ENCODE measurements around the gene MGAM2. TPM values are rescaled to one million over a fixed set of nuclear protein-coding genes. Genes with fewer than 3 reads are reported as not detected.
"Not testable (repeated sequence)": the region's sequence is repeated elsewhere in the genome, so short reads cannot be mapped to it uniquely, and the experiment has no call there.

MGAM2 gene
- total RNA-seq, 4 donors from 2014 or later, result 8.4 to 84.5 (median 46.8) TPM

DNA sequence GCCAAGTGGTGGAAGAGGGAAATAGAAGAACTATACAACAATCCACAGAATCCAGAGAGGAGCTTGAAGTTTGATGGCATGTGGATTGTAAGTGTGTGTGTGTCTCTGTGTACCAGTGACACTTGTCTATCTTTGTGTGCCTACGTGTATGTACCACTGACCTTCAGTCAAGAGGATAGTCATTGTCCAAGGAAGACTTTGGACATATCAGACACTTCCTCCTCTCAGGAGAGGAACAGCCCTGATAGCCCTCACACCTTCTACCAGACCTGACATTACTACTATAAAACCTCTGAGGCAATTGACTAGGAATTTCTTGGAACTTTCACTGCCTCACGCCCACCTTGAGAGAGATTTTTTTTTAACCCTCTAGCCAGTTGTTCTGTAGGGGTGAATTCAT, 19.6 kb upstream of the MGAM2 start:
- 33% methylated on average over 2 of the region's 2 CpGs; no CpG with 5 or more reads in 1 of the 2 donors for WGBS, 2 donors (ENCODE audit: low coverage in 1 of 2)
- Histone ChIP-seq H3K9me3 (no peaks in the 10 kb centered on the region), H3K36me3 (no peaks in the 10 kb centered on the region), H3K4me1 (no peaks in the 10 kb centered on the region), H3K27ac (no peak overlapping the region), H3K27me3 (no peaks in the 10 kb centered on the region), H3K4me3 (no peak overlapping the region)
- in situ Hi-C loops (cut with MboI; ENCODE audit: low pct_ligation_motif_present in 1 of 4, low pct_unique_long_range_greater_than_20kb in 1 of 4, low sequenced_read_pairs in 3 of 4) (no loop called here), intact Hi-C loops (cut with DNase I; ENCODE audit: low total_unique reads) (no loop called here)
- DNase-seq, result no peak
- TF ChIP-seq, protein P1, sequence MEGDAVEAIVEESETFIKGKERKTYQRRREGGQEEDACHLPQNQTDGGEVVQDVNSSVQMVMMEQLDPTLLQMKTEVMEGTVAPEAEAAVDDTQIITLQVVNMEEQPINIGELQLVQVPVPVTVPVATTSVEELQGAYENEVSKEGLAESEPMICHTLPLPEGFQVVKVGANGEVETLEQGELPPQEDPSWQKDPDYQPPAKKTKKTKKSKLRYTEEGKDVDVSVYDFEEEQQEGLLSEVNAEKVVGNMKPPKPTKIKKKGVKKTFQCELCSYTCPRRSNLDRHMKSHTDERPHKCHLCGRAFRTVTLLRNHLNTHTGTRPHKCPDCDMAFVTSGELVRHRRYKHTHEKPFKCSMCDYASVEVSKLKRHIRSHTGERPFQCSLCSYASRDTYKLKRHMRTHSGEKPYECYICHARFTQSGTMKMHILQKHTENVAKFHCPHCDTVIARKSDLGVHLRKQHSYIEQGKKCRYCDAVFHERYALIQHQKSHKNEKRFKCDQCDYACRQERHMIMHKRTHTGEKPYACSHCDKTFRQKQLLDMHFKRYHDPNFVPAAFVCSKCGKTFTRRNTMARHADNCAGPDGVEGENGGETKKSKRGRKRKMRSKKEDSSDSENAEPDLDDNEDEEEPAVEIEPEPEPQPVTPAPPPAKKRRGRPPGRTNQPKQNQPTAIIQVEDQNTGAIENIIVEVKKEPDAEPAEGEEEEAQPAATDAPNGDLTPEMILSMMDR (IDR thresholded peaks at IDR 0.05), result no peak
- TF ChIP-seq POLR2A (IDR thresholded peaks at IDR 0.05), result no peak
- no peak for TF ChIP-seq EP300 (IDR thresholded peaks at IDR 0.05; ENCODE audit: low read depth)
- TF ChIP-seq POLR2AphosphoS5 (IDR thresholded peaks at IDR 0.05), result no peak

DNA sequence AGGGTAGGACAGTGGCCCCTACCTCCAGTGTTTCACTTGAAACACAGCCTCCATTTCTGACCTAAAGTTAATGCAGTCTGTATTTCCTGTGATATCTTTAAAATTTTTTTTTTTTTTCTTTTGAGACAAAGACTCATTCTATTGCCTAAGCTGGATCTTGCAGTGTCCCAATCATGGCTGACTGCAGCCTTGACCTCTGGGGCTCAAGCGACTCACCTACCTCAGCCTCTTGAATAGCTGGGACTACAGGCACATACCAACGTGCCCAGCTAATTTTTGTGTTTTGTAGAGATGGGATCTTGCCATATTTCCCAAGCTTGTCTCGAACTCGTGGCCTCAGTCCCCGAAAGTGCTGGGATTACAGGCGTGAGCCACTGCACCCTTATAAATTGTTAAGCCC, 16.7 kb upstream of the MGAM2 start:
- H3K9me3 ChIP-seq, result no peaks in the 10 kb centered on the region
- in situ Hi-C loops (cut with MboI; ENCODE audit: low pct_ligation_motif_present in 1 of 4, low pct_unique_long_range_greater_than_20kb in 1 of 4, low sequenced_read_pairs in 3 of 4), result no loop called here
- no peak overlapping the region for H3K4me3 ChIP-seq
- H3K36me3 ChIP-seq, result no peaks in the 10 kb centered on the region
- TF ChIP-seq POLR2A (IDR thresholded peaks at IDR 0.05) (no peak), EP300 (IDR thresholded peaks at IDR 0.05; ENCODE audit: low read depth) (no peak), POLR2AphosphoS5 (IDR thresholded peaks at IDR 0.05) (no peak)
- TF ChIP-seq, protein P1 (IDR thresholded peaks at IDR 0.05), result no peak
- intact Hi-C loops (cut with DNase I; ENCODE audit: low total_unique reads), result no loop called here
- H3K27ac ChIP-seq, result no peak overlapping the region
- H3K4me1 ChIP-seq, result no peaks in the 10 kb centered on the region
- 77 to 88% methylated on average over 5 to 6 of the region's 6 CpGs for WGBS, 2 donors (ENCODE audit: low coverage in 1 of 2)
- DNase-seq, result no peak
- no peaks in the 10 kb centered on the region for H3K27me3 ChIP-seq

DNA sequence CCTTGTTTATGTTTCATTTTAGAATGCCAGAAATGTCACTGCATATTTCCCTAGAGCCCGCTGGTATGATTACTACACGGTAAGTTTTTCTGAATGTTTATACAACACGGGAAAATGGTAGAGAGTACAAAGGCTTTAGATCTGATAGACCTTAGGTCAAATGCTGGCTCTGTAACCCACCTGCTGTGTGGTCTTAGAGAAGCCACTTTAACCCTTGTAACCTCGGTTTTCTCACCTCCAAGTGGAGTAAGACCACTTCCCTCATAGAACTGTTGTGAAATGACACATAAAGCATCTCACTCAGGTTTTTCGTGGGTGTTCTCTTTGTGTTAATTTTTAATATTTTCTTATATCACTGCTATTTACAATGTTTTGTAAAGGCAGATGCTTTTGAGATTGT, 13.9 kb upstream of the MGAM2 start:
- intact Hi-C loops (cut with DNase I; ENCODE audit: low total_unique reads), result no loop called here
- Histone ChIP-seq H3K36me3 (no peaks in the 10 kb centered on the region), H3K9me3 (no peaks in the 10 kb centered on the region), H3K4me1 (no peaks in the 10 kb centered on the region), H3K27ac (no peak overlapping the region), H3K27me3 (no peaks in the 10 kb centered on the region), H3K4me3 (no peak overlapping the region)
- 68 to 73% methylated on average over 5 of the region's 5 CpGs for WGBS, 2 donors (ENCODE audit: low coverage in 1 of 2)
- in situ Hi-C loops (cut with MboI; ENCODE audit: low pct_ligation_motif_present in 1 of 4, low pct_unique_long_range_greater_than_20kb in 1 of 4, low sequenced_read_pairs in 3 of 4), result no loop called here
- no peak for TF ChIP-seq POLR2AphosphoS5 (IDR thresholded peaks at IDR 0.05)
- TF ChIP-seq, protein P1 (IDR thresholded peaks at IDR 0.05), result no peak
- no peak for DNase-seq

DNA sequence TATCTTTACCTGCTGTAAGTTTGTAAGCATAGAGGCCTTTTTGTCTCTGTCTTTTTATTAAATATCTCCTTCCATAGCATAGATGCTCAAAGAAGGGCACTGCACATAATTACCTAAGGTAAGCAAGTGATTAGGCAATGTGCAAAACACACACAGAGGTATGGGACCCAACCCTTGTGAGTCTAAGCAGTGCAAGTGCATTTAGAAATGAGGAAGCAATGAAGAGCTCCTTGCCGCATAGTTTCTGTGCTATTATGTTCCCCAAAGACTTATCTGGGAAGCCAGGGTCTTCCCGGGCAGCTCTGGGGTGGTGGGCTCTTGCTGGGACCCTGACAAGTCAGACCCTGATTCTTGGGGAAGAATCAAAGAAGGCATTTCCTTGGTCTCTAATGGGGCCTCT, 13.5 kb upstream of the MGAM2 start:
- intact Hi-C loops (cut with DNase I; ENCODE audit: low total_unique reads), result no loop called here
- no peaks in the 10 kb centered on the region for H3K27me3 ChIP-seq
- DNase-seq, result no peak
- no peaks in the 10 kb centered on the region for H3K4me1 ChIP-seq
- no peaks in the 10 kb centered on the region for H3K36me3 ChIP-seq
- no peak overlapping the region for H3K4me3 ChIP-seq
- WGBS, 2 donors (ENCODE audit: low coverage in 1 of 2), result 60 to 74% methylated on average over 1 of the region's 2 CpGs
- no peak for TF ChIP-seq EP300 (IDR thresholded peaks at IDR 0.05; ENCODE audit: low read depth)
- no peak for TF ChIP-seq POLR2A (IDR thresholded peaks at IDR 0.05)
- TF ChIP-seq, protein P1 (IDR thresholded peaks at IDR 0.05), result no peak
- no peak for TF ChIP-seq POLR2AphosphoS5 (IDR thresholded peaks at IDR 0.05)
- H3K9me3 ChIP-seq, result no peaks in the 10 kb centered on the region
- in situ Hi-C loops (cut with MboI; ENCODE audit: low pct_ligation_motif_present in 1 of 4, low pct_unique_long_range_greater_than_20kb in 1 of 4, low sequenced_read_pairs in 3 of 4), result no loop called here
- H3K27ac ChIP-seq, result no peak overlapping the region

DNA sequence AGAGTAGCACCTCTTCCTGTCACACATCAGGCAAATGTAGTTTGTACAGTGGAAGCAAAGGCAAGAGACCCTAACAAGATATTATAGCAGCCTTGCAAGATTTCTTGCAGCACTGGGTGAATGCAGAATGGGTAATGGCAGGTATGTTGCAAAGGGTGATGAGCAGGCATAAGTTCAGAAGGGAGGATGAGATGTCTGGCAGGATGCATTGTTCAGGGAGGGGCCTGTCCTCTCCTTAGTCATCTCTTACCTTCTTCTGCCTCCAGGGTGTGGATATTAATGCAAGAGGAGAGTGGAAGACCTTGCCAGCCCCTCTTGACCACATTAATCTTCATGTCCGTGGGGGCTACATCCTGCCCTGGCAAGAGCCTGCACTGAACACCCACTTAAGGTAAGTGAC, 12.2 kb upstream of the MGAM2 start:
- H3K27me3 ChIP-seq; intact Hi-C loops (cut with DNase I; ENCODE audit: low total_unique reads); H3K4me3 ChIP-seq; H3K9me3 ChIP-seq; H3K4me1 ChIP-seq; H3K27ac ChIP-seq; H3K36me3 ChIP-seq; DNase-seq; in situ Hi-C loops (cut with MboI; ENCODE audit: low pct_ligation_motif_present in 1 of 4, low pct_unique_long_range_greater_than_20kb in 1 of 4, low sequenced_read_pairs in 3 of 4): not testable (repeated sequence)
- WGBS, 2 donors (ENCODE audit: low coverage in 1 of 2), result 72% methylated on average over 1 of the region's 1 CpG; no CpG with 5 or more reads in 1 of the 2 donors

Measured in transverse colon (tissue), 4 donors.